Measurements from ENCODE around the gene ESAM.

DNA sequence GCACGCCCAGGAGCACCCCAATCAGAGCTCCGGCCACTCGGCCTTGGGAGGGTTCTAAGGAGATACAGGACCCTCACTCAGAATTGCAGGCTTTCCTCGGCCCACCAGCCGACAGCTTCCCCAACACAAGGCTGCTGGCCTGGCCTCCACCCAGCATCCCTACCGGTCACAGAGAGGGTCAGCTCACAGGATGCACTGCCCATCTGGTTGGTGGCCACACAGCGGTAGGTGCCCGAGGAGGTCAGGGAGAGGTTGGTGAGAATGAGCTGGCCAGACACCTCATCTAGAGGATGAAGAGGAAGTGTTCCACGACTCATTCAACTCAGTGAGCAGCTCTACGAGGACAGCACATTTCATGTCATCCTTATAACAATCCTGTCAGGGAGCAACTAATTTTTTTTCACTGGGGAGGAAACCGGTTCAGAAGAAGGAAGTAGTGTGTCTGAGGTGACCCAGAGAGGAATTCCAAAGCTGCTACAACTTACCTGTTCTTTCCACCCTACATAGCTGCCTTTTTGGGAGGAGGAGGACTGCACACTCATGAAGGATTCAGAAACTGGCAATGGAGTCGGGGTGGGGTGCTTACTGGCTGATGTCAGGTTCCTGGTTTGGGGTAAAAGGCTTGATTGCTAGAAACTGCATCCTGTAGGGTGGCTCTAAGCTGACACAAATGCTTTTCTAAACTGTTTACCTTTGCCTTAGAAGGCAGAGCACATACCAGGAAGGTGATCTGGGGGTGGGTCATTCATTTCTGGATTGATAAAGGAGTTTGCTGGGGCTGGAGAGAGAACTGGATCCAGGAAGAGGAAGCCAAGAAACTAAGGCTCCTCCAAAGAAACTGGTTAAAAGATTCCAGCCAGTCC, 13.4 kb downstream of the ESAM start:
- TF ChIP-seq, protein P1, sequence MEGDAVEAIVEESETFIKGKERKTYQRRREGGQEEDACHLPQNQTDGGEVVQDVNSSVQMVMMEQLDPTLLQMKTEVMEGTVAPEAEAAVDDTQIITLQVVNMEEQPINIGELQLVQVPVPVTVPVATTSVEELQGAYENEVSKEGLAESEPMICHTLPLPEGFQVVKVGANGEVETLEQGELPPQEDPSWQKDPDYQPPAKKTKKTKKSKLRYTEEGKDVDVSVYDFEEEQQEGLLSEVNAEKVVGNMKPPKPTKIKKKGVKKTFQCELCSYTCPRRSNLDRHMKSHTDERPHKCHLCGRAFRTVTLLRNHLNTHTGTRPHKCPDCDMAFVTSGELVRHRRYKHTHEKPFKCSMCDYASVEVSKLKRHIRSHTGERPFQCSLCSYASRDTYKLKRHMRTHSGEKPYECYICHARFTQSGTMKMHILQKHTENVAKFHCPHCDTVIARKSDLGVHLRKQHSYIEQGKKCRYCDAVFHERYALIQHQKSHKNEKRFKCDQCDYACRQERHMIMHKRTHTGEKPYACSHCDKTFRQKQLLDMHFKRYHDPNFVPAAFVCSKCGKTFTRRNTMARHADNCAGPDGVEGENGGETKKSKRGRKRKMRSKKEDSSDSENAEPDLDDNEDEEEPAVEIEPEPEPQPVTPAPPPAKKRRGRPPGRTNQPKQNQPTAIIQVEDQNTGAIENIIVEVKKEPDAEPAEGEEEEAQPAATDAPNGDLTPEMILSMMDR (IDR thresholded peaks at IDR 0.05; ENCODE audit: insufficient read depth, low read length) = no peak
- TF ChIP-seq GABPA (IDR thresholded peaks at IDR 0.05; ENCODE audit: low read depth) (no peak), SPI1 (IDR thresholded peaks at IDR 0.05; ENCODE audit: borderline replicate concordance, low read depth) (no peak; the same call in 1 of the 2 replicates)
- TF ChIP-seq, protein P2, sequence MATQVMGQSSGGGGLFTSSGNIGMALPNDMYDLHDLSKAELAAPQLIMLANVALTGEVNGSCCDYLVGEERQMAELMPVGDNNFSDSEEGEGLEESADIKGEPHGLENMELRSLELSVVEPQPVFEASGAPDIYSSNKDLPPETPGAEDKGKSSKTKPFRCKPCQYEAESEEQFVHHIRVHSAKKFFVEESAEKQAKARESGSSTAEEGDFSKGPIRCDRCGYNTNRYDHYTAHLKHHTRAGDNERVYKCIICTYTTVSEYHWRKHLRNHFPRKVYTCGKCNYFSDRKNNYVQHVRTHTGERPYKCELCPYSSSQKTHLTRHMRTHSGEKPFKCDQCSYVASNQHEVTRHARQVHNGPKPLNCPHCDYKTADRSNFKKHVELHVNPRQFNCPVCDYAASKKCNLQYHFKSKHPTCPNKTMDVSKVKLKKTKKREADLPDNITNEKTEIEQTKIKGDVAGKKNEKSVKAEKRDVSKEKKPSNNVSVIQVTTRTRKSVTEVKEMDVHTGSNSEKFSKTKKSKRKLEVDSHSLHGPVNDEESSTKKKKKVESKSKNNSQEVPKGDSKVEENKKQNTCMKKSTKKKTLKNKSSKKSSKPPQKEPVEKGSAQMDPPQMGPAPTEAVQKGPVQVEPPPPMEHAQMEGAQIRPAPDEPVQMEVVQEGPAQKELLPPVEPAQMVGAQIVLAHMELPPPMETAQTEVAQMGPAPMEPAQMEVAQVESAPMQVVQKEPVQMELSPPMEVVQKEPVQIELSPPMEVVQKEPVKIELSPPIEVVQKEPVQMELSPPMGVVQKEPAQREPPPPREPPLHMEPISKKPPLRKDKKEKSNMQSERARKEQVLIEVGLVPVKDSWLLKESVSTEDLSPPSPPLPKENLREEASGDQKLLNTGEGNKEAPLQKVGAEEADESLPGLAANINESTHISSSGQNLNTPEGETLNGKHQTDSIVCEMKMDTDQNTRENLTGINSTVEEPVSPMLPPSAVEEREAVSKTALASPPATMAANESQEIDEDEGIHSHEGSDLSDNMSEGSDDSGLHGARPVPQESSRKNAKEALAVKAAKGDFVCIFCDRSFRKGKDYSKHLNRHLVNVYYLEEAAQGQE (IDR thresholded peaks at IDR 0.05; ENCODE audit: insufficient replicate concordance, low read depth) = no peak
